AG09309 (cell line): ENCODE results near the gene GPR17.

Source experiments
- DNase-seq: peaks from one replicate; pipeline ENCODE4 v3.0.0-alpha.2; 2010; ENCODE audit warnings: low read depth
- H3K4me3 ChIP-seq: 2 replicates; pipeline ENCODE4 v1.5.1; 2011; ENCODE audit warnings: mild to moderate bottlenecking, low read depth, low read length, moderate library complexity; ENCODE audit not compliant: control insufficient read depth
- TF ChIP-seq, protein P1 (sequence below): IDR thresholded peaks from 2 replicates; pipeline ENCODE4 v1.5.1; 2011; ENCODE audit warnings: mild to moderate bottlenecking, low read depth, low read length, inconsistent platforms; ENCODE audit not compliant: insufficient read depth, control insufficient read depth; ENCODE audit errors: missing control alignments

The GPR17 gene

DNA sequence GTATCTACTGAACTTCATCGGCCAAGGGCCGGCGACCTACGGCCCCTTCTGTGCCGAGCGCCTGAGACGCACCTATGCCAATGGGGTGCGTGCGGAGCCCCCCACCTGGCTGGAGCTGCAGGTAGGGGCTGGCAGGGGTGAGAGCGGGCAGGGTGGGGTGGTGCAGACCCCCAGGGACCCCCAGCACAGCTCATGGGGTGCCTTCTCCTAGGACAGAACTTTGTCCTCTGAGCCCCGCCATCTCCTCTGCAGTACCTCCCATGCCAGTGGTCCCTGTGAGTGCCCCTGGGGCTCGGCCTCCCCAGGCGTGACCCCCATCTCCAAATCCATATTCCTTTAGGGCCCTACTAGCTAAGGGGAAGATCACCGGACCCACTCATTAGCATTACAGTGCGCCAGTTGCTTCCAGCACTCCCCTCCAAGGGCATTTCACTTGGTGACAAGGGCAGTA is 23.9 kb upstream of the GPR17 start:
- TF ChIP-seq, protein P1, sequence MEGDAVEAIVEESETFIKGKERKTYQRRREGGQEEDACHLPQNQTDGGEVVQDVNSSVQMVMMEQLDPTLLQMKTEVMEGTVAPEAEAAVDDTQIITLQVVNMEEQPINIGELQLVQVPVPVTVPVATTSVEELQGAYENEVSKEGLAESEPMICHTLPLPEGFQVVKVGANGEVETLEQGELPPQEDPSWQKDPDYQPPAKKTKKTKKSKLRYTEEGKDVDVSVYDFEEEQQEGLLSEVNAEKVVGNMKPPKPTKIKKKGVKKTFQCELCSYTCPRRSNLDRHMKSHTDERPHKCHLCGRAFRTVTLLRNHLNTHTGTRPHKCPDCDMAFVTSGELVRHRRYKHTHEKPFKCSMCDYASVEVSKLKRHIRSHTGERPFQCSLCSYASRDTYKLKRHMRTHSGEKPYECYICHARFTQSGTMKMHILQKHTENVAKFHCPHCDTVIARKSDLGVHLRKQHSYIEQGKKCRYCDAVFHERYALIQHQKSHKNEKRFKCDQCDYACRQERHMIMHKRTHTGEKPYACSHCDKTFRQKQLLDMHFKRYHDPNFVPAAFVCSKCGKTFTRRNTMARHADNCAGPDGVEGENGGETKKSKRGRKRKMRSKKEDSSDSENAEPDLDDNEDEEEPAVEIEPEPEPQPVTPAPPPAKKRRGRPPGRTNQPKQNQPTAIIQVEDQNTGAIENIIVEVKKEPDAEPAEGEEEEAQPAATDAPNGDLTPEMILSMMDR: no peak
- no peak overlapping the region for H3K4me3 ChIP-seq
- DNase-seq: no peak

DNA sequence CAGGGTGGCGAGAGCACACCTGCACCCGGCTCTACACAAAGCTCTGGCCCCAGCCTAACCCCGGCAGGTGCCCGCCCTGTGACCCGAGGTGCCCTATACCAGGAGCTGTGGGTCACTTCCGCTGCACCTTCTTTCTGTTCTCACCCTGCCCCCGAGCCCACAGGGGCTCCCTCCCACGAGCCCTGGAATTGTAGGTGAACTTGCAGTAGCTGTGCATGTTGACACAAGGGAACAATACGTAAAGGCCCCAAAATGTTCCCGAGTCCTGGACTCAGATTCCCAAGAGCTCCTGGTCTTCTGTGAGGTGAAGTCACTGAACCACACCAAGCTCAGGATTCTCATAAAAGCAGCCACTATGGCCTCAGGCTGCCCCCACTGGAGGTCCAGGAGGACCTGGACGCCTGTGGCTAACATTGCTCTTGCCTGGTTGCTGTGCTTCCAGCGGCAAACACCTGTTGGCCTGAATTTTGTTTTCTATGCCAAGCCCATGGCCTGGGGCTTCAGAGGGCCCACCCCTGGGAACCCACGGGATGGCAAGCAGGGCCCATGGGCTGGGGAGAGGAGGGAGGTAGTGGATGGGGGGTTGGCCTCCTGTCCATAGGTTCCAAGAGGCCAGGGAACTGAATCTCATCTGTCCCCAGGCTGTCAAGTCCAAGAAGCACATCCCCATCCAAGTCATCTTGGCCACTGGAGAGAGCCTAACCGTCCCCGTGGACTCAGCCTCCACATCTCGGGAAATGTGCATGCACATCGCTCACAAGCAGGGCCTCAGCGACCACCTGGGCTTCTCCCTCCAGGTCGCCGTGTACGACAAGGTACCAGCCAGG is 23.2 kb upstream of the GPR17 start:
- no peak for DNase-seq
- H3K4me3 ChIP-seq: no peak overlapping the region
- TF ChIP-seq, protein P1: no peak

DNA sequence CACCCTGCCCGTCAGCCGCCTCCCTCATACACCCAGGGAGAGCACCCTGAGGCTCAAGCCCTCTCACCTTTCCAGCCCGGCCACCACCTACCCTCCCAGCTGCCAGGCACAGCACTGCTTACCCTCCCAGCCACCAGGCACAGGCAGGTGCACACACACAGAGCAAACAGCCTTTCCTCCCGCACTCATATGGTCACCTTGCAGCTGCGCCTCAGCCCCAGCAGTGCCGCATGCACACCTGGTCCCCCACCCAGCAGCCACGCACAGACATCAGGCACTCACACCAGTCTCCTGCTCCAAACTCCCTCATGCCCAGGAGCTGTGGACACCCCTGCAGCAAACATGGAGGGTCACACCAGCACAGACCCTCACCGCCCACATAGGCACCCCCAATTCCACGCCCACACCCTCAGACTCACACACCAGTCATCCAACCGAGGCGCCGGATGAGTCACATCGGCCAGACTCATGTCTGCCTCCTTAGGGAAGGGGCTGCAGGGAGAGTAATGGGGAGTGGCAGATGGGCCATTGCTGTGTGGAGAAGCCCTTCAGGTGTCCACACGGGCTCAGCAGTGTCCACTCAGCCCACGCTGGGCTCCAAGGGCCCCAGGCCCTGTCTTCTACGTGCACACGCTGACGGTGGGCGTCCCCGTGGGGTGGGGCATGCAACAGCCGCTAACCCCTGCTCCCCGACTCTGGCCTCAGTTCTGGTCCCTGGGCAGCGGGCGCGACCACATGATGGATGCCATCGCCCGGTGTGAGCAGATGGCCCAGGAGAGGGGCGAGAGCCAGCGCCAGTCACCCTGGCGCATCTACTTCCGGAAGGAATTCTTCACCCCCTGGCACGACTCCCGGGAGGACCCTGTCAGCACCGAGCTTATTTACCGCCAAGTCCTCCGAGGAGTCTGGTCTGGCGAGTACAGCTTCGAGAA is 22.3 kb upstream of the GPR17 start:
- H3K4me3 ChIP-seq: no peak overlapping the region
- no peak for DNase-seq
- TF ChIP-seq, protein P1: no peak

DNA sequence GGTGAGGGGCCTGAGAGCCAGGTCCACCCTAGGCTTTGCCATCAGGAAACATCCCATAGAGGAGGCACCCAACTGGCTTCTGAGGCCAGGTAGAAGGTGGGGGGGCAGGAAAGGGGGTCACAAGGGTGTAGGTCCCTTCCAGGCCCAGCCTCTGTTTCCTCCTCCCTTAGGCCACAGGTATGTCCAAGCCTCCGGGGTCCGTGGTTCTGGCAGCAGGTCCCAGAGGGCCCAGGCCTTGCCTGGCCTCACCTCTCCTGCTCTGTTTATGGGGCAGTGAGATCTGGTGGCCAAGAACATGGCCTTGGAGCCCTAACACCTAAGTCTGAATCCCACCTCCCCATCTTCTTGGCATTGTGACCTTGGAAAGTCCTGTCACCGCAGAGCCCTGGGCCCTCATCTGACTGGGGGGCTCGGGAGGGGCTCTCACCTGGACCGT is 21.6 kb upstream of the GPR17 start:
- TF ChIP-seq, protein P1: no peak
- no peak for DNase-seq
- no peak overlapping the region for H3K4me3 ChIP-seq

DNA sequence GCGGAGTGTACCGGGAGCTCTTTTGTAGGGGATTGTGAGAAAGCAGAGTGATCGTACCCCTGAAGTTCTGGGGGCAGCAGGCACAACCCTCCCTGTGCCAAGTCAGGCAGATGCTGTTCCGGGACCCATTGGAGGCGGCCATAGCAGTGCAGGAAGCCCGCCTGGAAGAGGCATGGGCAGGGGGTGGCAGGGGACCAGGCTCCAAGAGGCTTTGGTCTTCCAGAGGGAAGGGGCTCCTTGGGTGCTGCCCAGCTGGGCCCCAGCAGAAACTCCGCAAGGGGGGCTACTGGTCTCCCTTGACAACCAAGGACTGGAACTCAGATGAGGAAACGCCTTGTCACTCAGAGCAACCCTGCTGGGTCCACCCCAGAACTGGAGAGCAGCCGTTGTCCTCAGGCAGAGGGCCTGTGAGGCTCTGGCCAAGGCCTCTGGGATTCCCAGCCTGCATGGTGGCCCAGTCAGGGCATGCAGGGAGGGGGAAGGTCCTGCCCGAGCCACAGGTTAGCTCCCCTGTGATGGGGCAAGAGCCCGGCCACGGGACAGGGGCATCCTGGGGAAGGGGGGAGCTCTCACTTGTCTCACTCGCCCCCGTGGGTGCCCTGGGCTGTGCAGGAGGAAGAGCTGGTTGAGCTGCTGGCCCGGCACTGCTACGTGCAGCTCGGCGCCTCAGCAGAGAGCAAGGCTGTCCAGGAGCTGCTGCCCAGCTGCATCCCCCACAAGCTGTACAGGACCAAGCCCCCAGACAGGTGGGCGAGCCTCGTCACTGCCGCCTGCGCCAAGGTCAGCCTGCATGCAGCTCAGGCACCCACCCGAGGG is 21.0 kb upstream of the GPR17 start:
- no peak for DNase-seq
- TF ChIP-seq, protein P1: no peak

DNA sequence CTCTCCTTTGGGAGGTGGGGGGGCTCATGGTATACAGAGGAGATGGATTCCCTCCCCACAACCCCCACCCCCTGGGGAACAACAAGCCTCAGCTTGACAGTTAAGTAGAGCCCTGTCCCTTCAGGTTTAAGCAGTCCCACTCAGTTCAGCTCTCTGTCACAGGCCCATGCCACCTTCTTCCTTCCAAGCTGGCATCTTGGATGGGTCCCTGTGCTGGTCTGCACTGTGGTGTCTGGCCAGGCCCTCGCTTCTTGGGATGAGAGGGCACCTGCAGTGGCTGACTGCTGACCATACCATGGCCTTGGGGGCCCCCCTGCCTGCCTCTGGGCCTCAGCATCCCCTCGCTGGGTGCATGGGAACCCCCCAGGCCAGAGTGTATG is 20.4 kb upstream of the GPR17 start:
- H3K4me3 ChIP-seq: no peak overlapping the region
- no peak for DNase-seq
- TF ChIP-seq, protein P1: no peak

More for the DNA sequence above, 21.0 kb upstream of the GPR17 start:
- H3K4me3 ChIP-seq: no peak overlapping the region
